H1 (cell line): Measurements from ENCODE around the gene SMARCA2. TPM values are rescaled to one million over a fixed set of nuclear protein-coding genes. Genes with fewer than 3 reads are reported as not detected.

Source experiments
- CTCF ChIA-PET: fragments of 300-600 bp; sonication (Branson Sonifier 250); formaldehyde crosslinking; loops from one replicate; lab custom pipeline; 2021; ENCODE audit not compliant: partially characterized antibody; lab: Charles Lee
- POLR2A ChIA-PET: fragments of 300-600 bp; sonication (Branson Sonifier 250); formaldehyde crosslinking; loops from one replicate; lab custom pipeline; 2021; ENCODE audit warnings: inconsistent platforms; ENCODE audit not compliant: partially characterized antibody; lab: Charles Lee
- DNase-seq, 2 experiments: peaks; one replicate each; pipeline versions ENCODE4 v3.0.0 to v3.0.0-alpha.2; 2010 to 2022; ENCODE audit warnings: low spot score in 2 of 2, low read depth in 1 of 2, mixed read lengths in 1 of 2
- FAIRE-seq: peaks from 2 replicates; lab custom pipeline; 2011; peaks lifted over from hg19 to GRCh38; lab: Jason Lieb, UNC
- H2AFZ ChIP-seq: 2 replicates; pipeline ENCODE4 v1.8.1; 2012; ENCODE audit warnings: low read length, inconsistent platforms
- H2AK5ac ChIP-seq: 2 replicates; pipeline ENCODE4 v1.6.1; 2013; ENCODE audit warnings: low read depth, low read length
- H2BK120ac ChIP-seq: replicated peaks from 2 replicates; pipeline ENCODE3; 2013; ENCODE audit warnings: low read depth, low read length, inconsistent platforms
- H2BK12ac ChIP-seq: 2 replicates; pipeline ENCODE4 v1.6.1; 2013; ENCODE audit warnings: low read depth, low read length
- H2BK15ac ChIP-seq: 2 replicates; pipeline ENCODE4 v1.6.1; 2013; ENCODE audit warnings: low read length
- H2BK20ac ChIP-seq: 2 replicates; pipeline ENCODE4 v1.6.1; 2013; ENCODE audit warnings: low read length
- H2BK5ac ChIP-seq: 2 replicates; pipeline ENCODE4 v1.6.1; 2013; ENCODE audit warnings: low read depth, low read length
- H3K14ac ChIP-seq: 2 replicates; pipeline ENCODE4 v1.6.1; 2013; ENCODE audit warnings: inconsistent platforms; ENCODE audit not compliant: insufficient read length
- H3K18ac ChIP-seq: 2 replicates; pipeline ENCODE4 v1.6.1; 2013; ENCODE audit warnings: low read length; ENCODE audit errors: extremely low read depth
- H3K23ac ChIP-seq: 2 replicates; pipeline ENCODE4 v1.6.1; 2013; ENCODE audit warnings: inconsistent platforms; ENCODE audit not compliant: insufficient read length
- H3K23me2 ChIP-seq: 2 replicates; pipeline ENCODE4 v1.6.1; 2013; ENCODE audit warnings: low read depth, low read length
- H3K27ac ChIP-seq: 2 replicates; pipeline ENCODE4 v1.6.1; 2011; ENCODE audit warnings: low read depth, low read length, inconsistent platforms
- H3K27me3 ChIP-seq, 4 experiments: replicated peaks in 1 of 4; 1 replicate in 1 of 4; 2 replicates in 3 of 4; pipeline versions ENCODE4 v1.6.1 to v1.8.1; 2011 to 2013; ENCODE audit warnings: low read length in 3 of 4, mild to moderate bottlenecking in 3 of 4, inconsistent platforms in 2 of 4, mixed read lengths in 2 of 4, moderate library complexity in 1 of 4; ENCODE audit not compliant: control insufficient read depth in 3 of 4, insufficient read depth in 3 of 4; ENCODE audit errors: extremely low read depth in 1 of 4
- H3K36me3 ChIP-seq, 4 experiments: 2 replicates each; pipeline versions ENCODE4 v1.6.1 to v1.8.1; 2011 to 2013; ENCODE audit warnings: mild to moderate bottlenecking in 4 of 4, low read length in 3 of 4, moderate library complexity in 2 of 4, control low read depth in 1 of 4, inconsistent platforms in 1 of 4; ENCODE audit not compliant: insufficient read depth in 4 of 4, control insufficient read depth in 2 of 4
- H3K4ac ChIP-seq: replicated peaks from 2 replicates; pipeline ENCODE3; 2013; ENCODE audit warnings: low read length, low read depth, mixed read lengths, inconsistent platforms; ENCODE audit not compliant: insufficient read length
- H3K4me1 ChIP-seq, 4 experiments: replicated peaks in 1 of 4; 1 replicate in 1 of 4; 2 replicates in 3 of 4; pipeline versions ENCODE4 v1.6.1 to v1.8.1; 2011 to 2013; ENCODE audit warnings: low read length in 3 of 4, inconsistent platforms in 2 of 4, mixed read lengths in 1 of 4; ENCODE audit not compliant: insufficient read depth in 4 of 4, control insufficient read depth in 3 of 4
- H3K4me2 ChIP-seq, 2 experiments: 2 replicates each; pipeline versions ENCODE4 v1.6.1 to v1.8.1; 2011 to 2013; ENCODE audit warnings: low read depth in 2 of 2, low read length in 2 of 2, control low read depth in 1 of 2, inconsistent platforms in 1 of 2, mild to moderate bottlenecking in 1 of 2; ENCODE audit not compliant: insufficient read depth in 1 of 2
- H3K4me3 ChIP-seq, 4 experiments: fragments of 200-600, 300-600 bp in 1 of 4; sonication (generic), shearing (Covaris generic), sonication (Bioruptor Twin) in 1 of 4; 2 replicates each; pipeline versions ENCODE4 v1.5.1 to v1.8.1; 2011 to 2016; ENCODE audit warnings: low read length in 4 of 4, low read depth in 3 of 4, control low read depth in 2 of 4, inconsistent platforms in 2 of 4, mild to moderate bottlenecking in 2 of 4, mixed read lengths in 1 of 4, moderate library complexity in 1 of 4; ENCODE audit not compliant: insufficient read depth in 2 of 4; ENCODE audit errors: extremely low read depth in 1 of 4
- H3K56ac ChIP-seq: replicated peaks from 2 replicates; pipeline ENCODE3; 2013; ENCODE audit warnings: low read depth, mild to moderate bottlenecking, mixed read lengths, low read length, inconsistent platforms; ENCODE audit not compliant: insufficient read length
- H3K79me1 ChIP-seq: 2 replicates; pipeline ENCODE4 v1.6.1; 2013; ENCODE audit warnings: low read depth, low read length, control low read depth
- H3K79me2 ChIP-seq, 2 experiments: 2 replicates each; pipeline versions ENCODE4 v1.6.1 to v1.8.1; 2012 to 2013; ENCODE audit warnings: low read length in 2 of 2, mild to moderate bottlenecking in 2 of 2, inconsistent platforms in 1 of 2; ENCODE audit not compliant: insufficient read depth in 2 of 2, control insufficient read depth in 1 of 2
- H3K9ac ChIP-seq, 4 experiments: replicated peaks in 1 of 4; 1 replicate in 1 of 4; 2 replicates in 3 of 4; pipeline versions ENCODE4 v1.6.1 to v1.8.1; 2011 to 2013; ENCODE audit warnings: low read depth in 3 of 4, low read length in 3 of 4, control low read depth in 2 of 4, mild to moderate bottlenecking in 2 of 4, moderate library complexity in 2 of 4, inconsistent platforms in 1 of 4; ENCODE audit errors: extremely low read depth in 1 of 4
- H3K9me3 ChIP-seq, 2 experiments: 2 replicates each; pipeline versions ENCODE4 v1.6.1 to v1.8.1; 2012 to 2013; ENCODE audit warnings: mild to moderate bottlenecking in 2 of 2, moderate library complexity in 2 of 2, control low read depth in 1 of 2, inconsistent platforms in 1 of 2, low read depth in 1 of 2, low read length in 1 of 2, mixed read lengths in 1 of 2; ENCODE audit not compliant: insufficient read depth in 2 of 2
- H4K20me1 ChIP-seq, 2 experiments: replicated peaks in 1 of 2; 2 replicates each; pipeline versions ENCODE3 to v1.8.1; 2011 to 2013; ENCODE audit warnings: inconsistent platforms in 2 of 2, low read length in 2 of 2, mild to moderate bottlenecking in 1 of 2; ENCODE audit not compliant: insufficient read depth in 2 of 2, control insufficient read depth in 1 of 2
- H4K5ac ChIP-seq: 2 replicates; pipeline ENCODE4 v1.6.1; 2013; ENCODE audit warnings: low read length, low read depth, mixed read lengths, inconsistent platforms; ENCODE audit not compliant: insufficient read length
- H4K8ac ChIP-seq: 2 replicates; pipeline ENCODE4 v1.8.0; 2013; ENCODE audit warnings: mild to moderate bottlenecking, moderate library complexity, low read length, inconsistent platforms; ENCODE audit not compliant: insufficient read depth; ENCODE audit errors: extremely low read depth
- H4K91ac ChIP-seq: replicated peaks from 2 replicates; pipeline ENCODE3; 2013; ENCODE audit warnings: low read length, mixed read lengths, inconsistent platforms; ENCODE audit not compliant: insufficient read length
- ASH2L ChIP-seq: fragments of 200-600, 300-600 bp; sonication (generic); IDR thresholded peaks from one replicate; pipeline ENCODE4 v1.7.1; 2017; ENCODE audit warnings: low read length
- BACH1 ChIP-seq: IDR thresholded peaks from 2 replicates; pipeline ENCODE4 v1.6.1; 2012; ENCODE audit warnings: low read length, improper control_type of control experiment
- CHD2 ChIP-seq: IDR thresholded peaks from 2 replicates; pipeline ENCODE4 v1.6.1; 2012; ENCODE audit warnings: low read length, improper control_type of control experiment
- CREB1 ChIP-seq: IDR thresholded peaks from 2 replicates; pipeline ENCODE4 v1.6.1; 2012; ENCODE audit warnings: inconsistent platforms
- CTCF ChIP-seq, 3 experiments: IDR thresholded peaks; 1 replicate in 2 of 3; 2 replicates in 1 of 3; pipeline versions ENCODE4 v1.5.1 to v1.6.1; 2011; ENCODE audit warnings: low read length in 3 of 3, mild to moderate bottlenecking in 3 of 3, inconsistent platforms in 2 of 3, low read depth in 1 of 3, moderate library complexity in 1 of 3; ENCODE audit not compliant: insufficient read depth in 1 of 3; ENCODE audit errors: control extremely low read depth in 1 of 3
- EP300 ChIP-seq, 2 experiments: IDR thresholded peaks; 1 replicate in 1 of 2; 2 replicates in 1 of 2; pipeline ENCODE4 v1.6.1; 2011 to 2012; ENCODE audit warnings: low read depth in 2 of 2, low read length in 2 of 2, mild to moderate bottlenecking in 2 of 2, borderline replicate concordance in 1 of 2, inconsistent platforms in 1 of 2, moderate library complexity in 1 of 2
- MAFK ChIP-seq: IDR thresholded peaks from 2 replicates; pipeline ENCODE4 v1.6.1; 2012; ENCODE audit warnings: low read depth, mild to moderate bottlenecking, improper control_type of control experiment, low read length
- PHF8 ChIP-seq: fragments of 200-600 bp; sonication (generic); conservative IDR thresholded peaks from 2 replicates; pipeline ENCODE4 v1.7.1; 2012; ENCODE audit warnings: low read depth, mild to moderate bottlenecking, inconsistent platforms, low read length, moderate library complexity
- POU5F1 ChIP-seq: IDR thresholded peaks from 2 replicates; pipeline ENCODE4 v1.6.1; 2011; ENCODE audit warnings: low read depth, mild to moderate bottlenecking, low read length, moderate library complexity
- RAD21 ChIP-seq, 2 experiments: IDR thresholded peaks in 1 of 2; conservative IDR thresholded peaks in 1 of 2; 2 replicates each; pipeline ENCODE4 v1.6.1; 2011; ENCODE audit warnings: low read depth in 2 of 2, low read length in 2 of 2, improper control_type of control experiment in 1 of 2, inconsistent platforms in 1 of 2, mild to moderate bottlenecking in 1 of 2, moderate library complexity in 1 of 2
- SUZ12 ChIP-seq: fragments of 200-600 bp; sonication (generic); IDR thresholded peaks from 2 replicates; pipeline ENCODE4 v1.6.1; 2012; ENCODE audit warnings: mild to moderate bottlenecking, inconsistent platforms, low read length, moderate library complexity, mixed read lengths
- TBP ChIP-seq: IDR thresholded peaks from 2 replicates; pipeline ENCODE4 v1.6.1; 2011; ENCODE audit warnings: low read depth, low read length, improper control_type of control experiment
- WGBS, 2 experiments: shearing (Covaris generic) in 1 of 2; methylation state at CpG; one replicate each; pipeline versions ENCODE4 v1.1.6 to v1.1.7; 2013 to 2015; ENCODE audit warnings: low lambda C conversion rate in 2 of 2, mixed read lengths in 2 of 2, inconsistent platforms in 1 of 2, low coverage in 1 of 2, missing lambda C conversion rate in 1 of 2; ENCODE audit not compliant: insufficient replicate concordance in 2 of 2, insufficient coverage in 1 of 2, insufficient read length in 1 of 2; ENCODE audit errors: extremely low coverage in 1 of 2, missing lambda C conversion rate in 1 of 2; 5-methylcytosine and 5-hydroxymethylcytosine counted together
- polyA plus RNA-seq, 7 experiments: library from polyadenylated mRNA; depleted of rRNA in 3 of 7; stranded (reverse) in 5 of 7; unstranded in 2 of 7; fragments of >200 nt in 5 of 7; fragments of 200-250 nt in 2 of 7; gene quantifications; 1 replicate in 5 of 7; 2 replicates in 1 of 7; 4 replicates in 1 of 7; pipeline versions ENCODE4 v1.2.1 to v1.2.3, GENCODE V29; 2011 to 2013; ENCODE audit warnings: missing spikeins in 2 of 7, mixed read lengths in 2 of 7
- total RNA-seq: library from RNA; stranded (reverse); fragmentation: NEBNext Ultra II Directional; extraction: Animal tissue kit (Norgen Biotek cat#: 25700); gene quantifications from 2 replicates; pipeline ENCODE4 v1.2.1, GENCODE V29; 2021

Gene SMARCA2
- total and polyA plus RNA-seq, 2 of the 8 experiments (the other 6 are each of a cell fraction or from before 2014, with no cell fraction given): 6.3 to 21.7 TPM

GRCh38 chr9:2041736-2042135 lies 26.6 kb downstream of the SMARCA2 start:
- Histone ChIP-seq H3K56ac (no peak overlapping the region), H3K4me3 (no peak overlapping the region), H2BK120ac (no peak overlapping the region), H3K79me1 (no peaks in the 10 kb centered on the region), H3K27me3 (peaks cover 0 to 6% (median 2%) of the 10 kb centered on the region in 4 experiments; a peak in 5 of 7 replicates), H3K4me2 (no peak overlapping the region), H3K9ac (no peak overlapping the region), H2BK5ac (no peak overlapping the region), H4K20me1 (no peaks in the 10 kb centered on the region), H3K4ac (no peak overlapping the region), H3K18ac (no peak overlapping the region), H2BK12ac (no peak overlapping the region), H2AFZ (no peak overlapping the region), H3K23me2 (no peaks in the 10 kb centered on the region; the same call in 1 of the 2 replicates), H2BK20ac (no peak overlapping the region), H2AK5ac (no peak overlapping the region), H3K9me3 (no peaks in the 10 kb centered on the region), H4K91ac (no peak overlapping the region), H3K36me3 (no peaks in the 10 kb centered on the region; a peak in 1 of 8 replicates), H3K27ac (no peak overlapping the region), H3K79me2 (no peaks in the 10 kb centered on the region), H3K4me1 (no peaks in the 10 kb centered on the region), H2BK15ac (no peak overlapping the region), H4K8ac (no peak overlapping the region), H4K5ac (no peak overlapping the region), H3K23ac (no peak overlapping the region), H3K14ac (no peak overlapping the region)
- 93% methylated on average over 2 of the region's 2 CpGs; no CpG with 5 or more reads in 1 of the 2 experiments for WGBS, 2 experiments
- POLR2A ChIA-PET: no interaction called here
- no peak for DNase-seq
- CTCF ChIA-PET: interaction anchor here (0.8 to 1.3 kb wide), 3 partner anchors 24 to 100 kb away, joined by 3 to 4 read pairs (median 3); no protein-coding TSS in a partner anchor
- no peak for FAIRE-seq
- TF ChIP-seq CTCF (IDR thresholded peaks at IDR 0.05; ENCODE audit: control extremely low read depth in 1 of 3, insufficient read depth in 1 of 3, low read depth in 1 of 3, low read length in 3 of 3) (no peak), POU5F1 (no peak), CHD2 (no peak), CREB1 (no peak), EP300 (IDR thresholded peaks at IDR 0.05; ENCODE audit: borderline replicate concordance in 1 of 2, low read depth in 2 of 2, low read length in 2 of 2) (no peak), ASH2L (no peak), RAD21 (IDR thresholded peaks at IDR 0.05 in 1 of 2, conservative IDR thresholded peaks at IDR 0.05 in 1 of 2; ENCODE audit: low read depth in 2 of 2, low read length in 2 of 2) (no peak), BACH1 (no peak), PHF8 (no peak), SUZ12 (no peak), MAFK (no peak), TBP (no peak)
